Tracheal epithelial cell (primary cell): Measurements from ENCODE around the gene DHX34. TPM values are rescaled to one million over a fixed set of nuclear protein-coding genes. Genes with fewer than 3 reads are reported as not detected.

Source experiments
- total RNA-seq: library from RNA; depleted of rRNA; stranded (reverse); fragments of >200 nt; gene quantifications from 2 replicates; pipeline ENCODE4 v1.2.1, GENCODE V29; 2014

The DHX34 gene
- 14.1 and 17.6 TPM in 2 replicates for total RNA-seq

GRCh38 chr19:47348819-47349795 lies at the start of gene DHX34:
TSS of gene DHX34 (plus strand) at chr19:47349315. CDS start at chr19:47353031, 3,716 bp downstream.

GRCh38 chr19:47309608-47310007 lies 39.5 kb upstream of the DHX34 start, which contains the start of gene C5AR1:
TSS of gene C5AR1 (plus strand) at chr19:47309861. CDS start at chr19:47309896, 35 bp downstream.

GRCh38 chr19:47331931-47332547 lies 17.1 kb upstream of the DHX34 start, which contains the start of gene C5AR2:
TSS of gene C5AR2 (plus strand) at chr19:47332175. CDS start at chr19:47340800, 8,625 bp downstream.

GRCh38 chr19:47419030-47419783 lies 70.1 kb downstream of the DHX34 start, which contains the start of gene MEIS3:
TSS of gene MEIS3 (minus strand) at chr19:47419527. CDS start at chr19:47419081, 446 bp downstream.

Other genes starting within 250 kb of the DHX34 start
- gene ZC3H4, start 235.5 kb upstream of the DHX34 start, total RNA-seq: 4.9 and 5.1 TPM in 2 replicates
- gene SAE1, start 218.5 kb upstream of the DHX34 start, total RNA-seq: 75.7 and 82.9 TPM in 2 replicates
- 14.5 and 18.8 TPM in 2 replicates for gene BBC3, start 118.1 kb upstream of the DHX34 start, total RNA-seq
- gene CCDC9, start 92.8 kb upstream of the DHX34 start, total RNA-seq: 3.2 and 3.4 TPM in 2 replicates
- 0.43 and 0.48 TPM in 2 replicates for gene INAFM1, start 74.4 kb upstream of the DHX34 start, total RNA-seq
- gene C5AR1, start 39.5 kb upstream of the DHX34 start, total RNA-seq: 0.21 and 0.24 TPM in 2 replicates
- gene C5AR2, start 17.1 kb upstream of the DHX34 start, total RNA-seq: 0.24 TPM in 1 of 2 replicates, not detected in the other
- gene MEIS3, start 70.2 kb downstream of the DHX34 start, total RNA-seq: 6.2 and 25.8 TPM in 2 replicates
- under 0.01 TPM in 1 of 2 replicates, not detected in the other for gene SLC8A2, start 122.6 kb downstream of the DHX34 start, total RNA-seq
- gene KPTN, start 134.9 kb downstream of the DHX34 start, total RNA-seq: 3.4 and 5.5 TPM in 2 replicates
- 36.2 and 57.1 TPM in 2 replicates for gene NAPA, start 165.7 kb downstream of the DHX34 start, total RNA-seq
- gene ZNF541, start 223.8 kb downstream of the DHX34 start, total RNA-seq: not detected in 2 replicates